ENCODE results near the gene SLC36A2.

- no peak for TF ChIP-seq CTCF (IDR thresholded peaks at IDR 0.05)
- no peak for TF ChIP-seq POLR2A (IDR thresholded peaks at IDR 0.05)
Observed at GRCh38 chr5:151303666-151304065, 43.7 kb downstream of the SLC36A2 start, which contains the start of gene SLC36A3.
